ENCODE results near the gene ELMO1.

DNA sequence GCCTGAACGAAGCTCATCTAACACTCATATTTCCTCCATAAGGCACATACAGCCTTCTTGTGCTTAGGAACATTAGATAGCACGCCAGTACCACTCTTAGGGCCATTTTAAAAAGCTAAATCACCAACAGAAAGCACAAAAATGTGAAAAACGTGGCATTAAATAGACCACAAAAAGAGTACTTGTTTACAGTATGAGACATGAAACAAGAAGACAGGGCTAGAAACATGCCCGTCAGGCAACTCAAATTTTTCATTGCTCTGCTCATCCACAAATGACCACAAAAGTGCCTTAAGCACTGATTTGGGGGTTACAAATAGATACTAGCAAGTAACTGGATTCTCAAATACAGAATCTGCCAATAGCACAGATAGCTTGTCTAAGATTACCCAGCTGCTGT is 67.8 kb downstream of the ELMO1 start:
- TF ChIP-seq, protein P1, sequence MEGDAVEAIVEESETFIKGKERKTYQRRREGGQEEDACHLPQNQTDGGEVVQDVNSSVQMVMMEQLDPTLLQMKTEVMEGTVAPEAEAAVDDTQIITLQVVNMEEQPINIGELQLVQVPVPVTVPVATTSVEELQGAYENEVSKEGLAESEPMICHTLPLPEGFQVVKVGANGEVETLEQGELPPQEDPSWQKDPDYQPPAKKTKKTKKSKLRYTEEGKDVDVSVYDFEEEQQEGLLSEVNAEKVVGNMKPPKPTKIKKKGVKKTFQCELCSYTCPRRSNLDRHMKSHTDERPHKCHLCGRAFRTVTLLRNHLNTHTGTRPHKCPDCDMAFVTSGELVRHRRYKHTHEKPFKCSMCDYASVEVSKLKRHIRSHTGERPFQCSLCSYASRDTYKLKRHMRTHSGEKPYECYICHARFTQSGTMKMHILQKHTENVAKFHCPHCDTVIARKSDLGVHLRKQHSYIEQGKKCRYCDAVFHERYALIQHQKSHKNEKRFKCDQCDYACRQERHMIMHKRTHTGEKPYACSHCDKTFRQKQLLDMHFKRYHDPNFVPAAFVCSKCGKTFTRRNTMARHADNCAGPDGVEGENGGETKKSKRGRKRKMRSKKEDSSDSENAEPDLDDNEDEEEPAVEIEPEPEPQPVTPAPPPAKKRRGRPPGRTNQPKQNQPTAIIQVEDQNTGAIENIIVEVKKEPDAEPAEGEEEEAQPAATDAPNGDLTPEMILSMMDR (IDR thresholded peaks at IDR 0.05), result no peak
- no peak for TF ChIP-seq POLR2A (IDR thresholded peaks at IDR 0.05)
- TF ChIP-seq POLR2AphosphoS5 (IDR thresholded peaks at IDR 0.05), result no peak
- TF ChIP-seq EP300 (IDR thresholded peaks at IDR 0.05), result no peak
